ENCODE results near the gene MTCH1. TPM values are rescaled to one million over a fixed set of nuclear protein-coding genes. Genes with fewer than 3 reads are reported as not detected.

The MTCH1 gene
- total and polyA plus RNA-seq, 10 of the 15 experiments (the other 5 are each of a cell fraction or from before 2014, with no cell fraction given): 7.2 to 128 (median 85.2) TPM

DNA sequence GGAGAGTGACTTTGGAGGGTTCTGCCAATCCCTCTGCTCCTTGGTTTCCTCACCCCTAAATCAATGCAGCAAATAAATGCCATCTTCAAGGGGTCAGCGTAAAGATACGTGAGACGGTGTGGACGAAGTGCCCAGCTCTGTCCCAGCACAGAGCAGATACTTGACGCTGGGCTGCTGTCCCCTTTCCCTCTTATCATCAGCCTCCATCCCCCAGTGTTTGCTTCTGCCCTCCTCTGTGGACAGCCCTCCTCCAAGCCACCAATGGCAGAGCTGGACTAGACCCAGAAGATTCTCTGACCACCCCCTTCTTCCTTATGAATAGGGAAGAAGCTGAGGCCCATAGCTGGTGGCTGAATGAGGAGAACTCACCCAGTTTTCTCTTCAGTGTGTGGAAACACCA, 49.2 kb downstream of the MTCH1 start:
- ChIA-PET POLR2A (no interaction called here), SMC1A (ENCODE audit: uncharacterized antibody, unreplicated experiment) (interaction anchor here (1.0 to 1.2 kb wide), 2 partner anchors 13 to 51 kb away, joined by 4 read pairs; partner anchors contain the start of gene C6orf89), CTCF (interaction anchor here (1.1 kb wide), 1 partner anchor 52 kb away, joined by 3 read pairs; no protein-coding TSS in a partner anchor), RAD21 (ENCODE audit: unreplicated experiment) (no interaction called here)
- Histone ChIP-seq H3K79me2 (ENCODE audit: control insufficient read depth, insufficient read depth, low read length) (no peaks in the 10 kb centered on the region), H3K9ac (ENCODE audit: control insufficient read depth, insufficient read depth, low read length) (no peak overlapping the region), H3K36me3 (ENCODE audit: control insufficient read depth in 2 of 2, insufficient read depth in 2 of 2, low read length in 1 of 2) (no peaks in the 10 kb centered on the region), H3K4me2 (ENCODE audit: control insufficient read depth, insufficient read depth) (no peak overlapping the region), H4K20me1 (ENCODE audit: control insufficient read depth, insufficient read depth) (no peaks in the 10 kb centered on the region), H3K27ac (ENCODE audit: control insufficient read depth, insufficient read depth) (no peak overlapping the region), H3K4me3 (no peak overlapping the region), H3K9me3 (replicated peaks; ENCODE audit: control insufficient read depth, insufficient read depth, low read length) (no peaks in the 10 kb centered on the region), H3K27me3 (replicated peaks in 1 of 2; ENCODE audit: control insufficient read depth in 2 of 2, insufficient read depth in 2 of 2, low read length in 1 of 2) (no peaks in the 10 kb centered on the region; a peak in 1 of 4 replicates), H3K4me1 (ENCODE audit: control insufficient read depth, insufficient read depth, low read length) (no peaks in the 10 kb centered on the region), H2AFZ (ENCODE audit: control insufficient read depth, low read depth, low read length) (no peak overlapping the region)
- in situ Hi-C loops (cut with MboI) (no loop called here), intact Hi-C loops (cut with micrococcal nuclease; ENCODE audit: unreplicated experiment) (no loop called here)
- TF ChIP-seq CHD2 (IDR thresholded peaks at IDR 0.05; ENCODE audit: borderline replicate concordance, low read depth, low read length) (no peak), KAT2A (conservative IDR thresholded peaks at IDR 0.05; ENCODE audit: control insufficient read depth, low read depth, low read length) (no peak), NFYB (IDR thresholded peaks at IDR 0.05; ENCODE audit: insufficient read depth, low read depth, low read length) (no peak), TBL1XR1 (IDR thresholded peaks at IDR 0.05; ENCODE audit: low read depth, low read length) (no peak), WRNIP1 (IDR thresholded peaks at IDR 0.05; ENCODE audit: borderline replicate concordance, low read depth, low read length) (no peak), SIN3A (IDR thresholded peaks at IDR 0.05; ENCODE audit: low read depth, low read length) (no peak), POLR2AphosphoS2 (IDR thresholded peaks at IDR 0.05; ENCODE audit: low read depth, low read length) (no peak), MEF2B (IDR thresholded peaks at IDR 0.05; ENCODE audit: partially characterized antibody, poor library complexity, severe bottlenecking) (no peak), KLF5 (IDR thresholded peaks at IDR 0.05; ENCODE audit: partially characterized antibody) (no peak), MTA3 (IDR thresholded peaks at IDR 0.05; ENCODE audit: borderline replicate concordance, low read length) (no peak), ZSCAN29 (IDR thresholded peaks at IDR 0.05) (no peak), ZNF207 (IDR thresholded peaks at IDR 0.05; ENCODE audit: borderline replicate concordance) (no peak), TCF3 (IDR thresholded peaks at IDR 0.05; ENCODE audit: borderline replicate concordance, insufficient read depth, low read depth, low read length) (no peak), CHD1 (IDR thresholded peaks at IDR 0.05; ENCODE audit: low read depth, low read length) (no peak), RFX5 (IDR thresholded peaks at IDR 0.05; ENCODE audit: low read depth, low read length) (no peak)
- TF ChIP-seq, protein P1, sequence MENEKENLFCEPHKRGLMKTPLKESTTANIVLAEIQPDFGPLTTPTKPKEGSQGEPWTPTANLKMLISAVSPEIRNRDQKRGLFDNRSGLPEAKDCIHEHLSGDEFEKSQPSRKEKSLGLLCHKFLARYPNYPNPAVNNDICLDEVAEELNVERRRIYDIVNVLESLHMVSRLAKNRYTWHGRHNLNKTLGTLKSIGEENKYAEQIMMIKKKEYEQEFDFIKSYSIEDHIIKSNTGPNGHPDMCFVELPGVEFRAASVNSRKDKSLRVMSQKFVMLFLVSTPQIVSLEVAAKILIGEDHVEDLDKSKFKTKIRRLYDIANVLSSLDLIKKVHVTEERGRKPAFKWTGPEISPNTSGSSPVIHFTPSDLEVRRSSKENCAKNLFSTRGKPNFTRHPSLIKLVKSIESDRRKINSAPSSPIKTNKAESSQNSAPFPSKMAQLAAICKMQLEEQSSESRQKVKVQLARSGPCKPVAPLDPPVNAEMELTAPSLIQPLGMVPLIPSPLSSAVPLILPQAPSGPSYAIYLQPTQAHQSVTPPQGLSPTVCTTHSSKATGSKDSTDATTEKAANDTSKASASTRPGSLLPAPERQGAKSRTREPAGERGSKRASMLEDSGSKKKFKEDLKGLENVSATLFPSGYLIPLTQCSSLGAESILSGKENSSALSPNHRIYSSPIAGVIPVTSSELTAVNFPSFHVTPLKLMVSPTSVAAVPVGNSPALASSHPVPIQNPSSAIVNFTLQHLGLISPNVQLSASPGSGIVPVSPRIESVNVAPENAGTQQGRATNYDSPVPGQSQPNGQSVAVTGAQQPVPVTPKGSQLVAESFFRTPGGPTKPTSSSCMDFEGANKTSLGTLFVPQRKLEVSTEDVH (IDR thresholded peaks at IDR 0.05; ENCODE audit: low read depth, partially characterized antibody): no peak
- DNase-seq (ENCODE audit: low read depth, low spot score) (no peak), ATAC-seq (no peak), FAIRE-seq (no peak)
- no TSS peak for BruUV-seq (replicated peaks)
- 67% methylated on average over 5 of the region's 5 CpGs for WGBS (ENCODE audit: insufficient coverage, insufficient replicate concordance, low lambda C conversion rate, missing lambda C conversion rate)
